ENCODE measurements around the gene RAB1A. TPM values are rescaled to one million over a fixed set of nuclear protein-coding genes. Genes with fewer than 3 reads are reported as not detected.

Gene RAB1A
- total RNA-seq, 1 experiment from 2014 or later = 165 TPM

GRCh38 chr2:65072181-65072970, 57.5 kb downstream of the RAB1A start:
- intact Hi-C loops (cut with micrococcal nuclease; ENCODE audit: unreplicated experiment) = no loop called here
- Histone ChIP-seq H3K4me1 (replicated peaks; ENCODE audit: insufficient read depth) (no peaks in the 10 kb centered on the region), H3K4me2 (no peak overlapping the region), H3K4me3 (no peak overlapping the region), H3K79me2 (ENCODE audit: low read depth) (no peaks in the 10 kb centered on the region), H3K9me3 (ENCODE audit: insufficient read depth, low read depth) (no peaks in the 10 kb centered on the region), H3K36me3 (ENCODE audit: low read depth) (no peaks in the 10 kb centered on the region), H3K27ac (no peak overlapping the region), H3K27me3 (ENCODE audit: insufficient read depth, low read depth) (no peaks in the 10 kb centered on the region), H4K20me1 (ENCODE audit: insufficient read depth) (peaks cover 16% of the 10 kb centered on the region; the same call in 1 of the 2 replicates), H3F3A (ENCODE audit: insufficient read depth, low read depth) (peaks cover 31% of the 10 kb centered on the region; the same call in 1 of the 2 replicates), H3K9me2 (ENCODE audit: insufficient read depth) (no peaks in the 10 kb centered on the region), H2AFZ (no peak overlapping the region)
- no peak for DNase-seq
- CTCF ChIA-PET = no interaction called here
- no TSS peak for BruUV-seq (replicated peaks)
- POLR2A ChIA-PET (ENCODE audit: unreplicated experiment) = no interaction called here
- TF ChIP-seq EZH2 (IDR thresholded peaks at IDR 0.05; ENCODE audit: low read depth) = no peak
- no peak for TF ChIP-seq CTCF (conservative IDR thresholded peaks at IDR 0.05)

- intact Hi-C loops (cut with micrococcal nuclease; ENCODE audit: unreplicated experiment) = no loop called here
- TF ChIP-seq EZH2 (IDR thresholded peaks at IDR 0.05; ENCODE audit: low read depth) (no peak), CTCF (conservative IDR thresholded peaks at IDR 0.05) (no peak)
- Histone ChIP-seq H3K4me1 (replicated peaks; ENCODE audit: insufficient read depth) (no peaks in the 10 kb centered on the region), H3K36me3 (ENCODE audit: low read depth) (no peaks in the 10 kb centered on the region), H3K4me3 (no peak overlapping the region), H3K27me3 (ENCODE audit: insufficient read depth, low read depth) (no peaks in the 10 kb centered on the region), H3K9me3 (ENCODE audit: insufficient read depth, low read depth) (no peaks in the 10 kb centered on the region), H2AFZ (no peak overlapping the region), H3K79me2 (ENCODE audit: low read depth) (no peaks in the 10 kb centered on the region), H4K20me1 (ENCODE audit: insufficient read depth) (peaks cover 16% of the 10 kb centered on the region; the same call in 1 of the 2 replicates), H3K4me2 (no peak overlapping the region), H3K27ac (no peak overlapping the region), H3F3A (ENCODE audit: insufficient read depth, low read depth) (peaks cover 31% of the 10 kb centered on the region; the same call in 1 of the 2 replicates), H3K9me2 (ENCODE audit: insufficient read depth) (no peaks in the 10 kb centered on the region)
- DNase-seq = no peak
- no TSS peak for BruUV-seq (replicated peaks)
- ChIA-PET CTCF (no interaction called here), POLR2A (ENCODE audit: unreplicated experiment) (no interaction called here)
Observed at GRCh38 chr2:65071499-65072180, 58.3 kb downstream of the RAB1A start.

GRCh38 chr2:65070856-65071255, 59.0 kb downstream of the RAB1A start:
- Histone ChIP-seq H4K20me1 (ENCODE audit: insufficient read depth) (0 out of 2 replicates have a peak, but pooled peaks cover 8% of the 10 kb centered on the region), H3K4me1 (replicated peaks; ENCODE audit: insufficient read depth) (no peaks in the 10 kb centered on the region), H3F3A (ENCODE audit: insufficient read depth, low read depth) (peaks cover 28% of the 10 kb centered on the region; the same call in 1 of the 2 replicates), H3K36me3 (ENCODE audit: low read depth) (no peaks in the 10 kb centered on the region), H3K9me3 (ENCODE audit: insufficient read depth, low read depth) (no peaks in the 10 kb centered on the region), H3K9me2 (ENCODE audit: insufficient read depth) (no peaks in the 10 kb centered on the region), H3K4me3 (no peak overlapping the region), H3K27me3 (ENCODE audit: insufficient read depth, low read depth) (no peaks in the 10 kb centered on the region), H3K79me2 (ENCODE audit: low read depth) (no peaks in the 10 kb centered on the region), H2AFZ (no peak overlapping the region), H3K27ac (no peak overlapping the region), H3K4me2 (no peak overlapping the region)
- no peak for DNase-seq
- TF ChIP-seq CTCF (conservative IDR thresholded peaks at IDR 0.05) = no peak
- no peak for TF ChIP-seq EZH2 (IDR thresholded peaks at IDR 0.05; ENCODE audit: low read depth)
- no TSS peak for BruUV-seq (replicated peaks)
- ChIA-PET POLR2A (ENCODE audit: unreplicated experiment) (no interaction called here), CTCF (no interaction called here)
- intact Hi-C loops (cut with micrococcal nuclease; ENCODE audit: unreplicated experiment) = no loop called here
